K562 (cell line): ENCODE results near the gene COQ8B.

Experiments used
- XRCC3 ChIP-seq: fragments of 450-650 bp; IDR thresholded peaks from 2 replicates; pipeline ENCODE4 v1.6.1; 2017; ENCODE audit warnings: mild to moderate bottlenecking, moderate library complexity
- TF ChIP-seq, protein P1 (sequence below): sonication (generic); formaldehyde crosslinking; IDR thresholded peaks from 2 replicates; pipeline ENCODE4 v1.9.0; 2022; ENCODE audit warnings: mild to moderate bottlenecking, missing genetic modification reagents

DNA sequence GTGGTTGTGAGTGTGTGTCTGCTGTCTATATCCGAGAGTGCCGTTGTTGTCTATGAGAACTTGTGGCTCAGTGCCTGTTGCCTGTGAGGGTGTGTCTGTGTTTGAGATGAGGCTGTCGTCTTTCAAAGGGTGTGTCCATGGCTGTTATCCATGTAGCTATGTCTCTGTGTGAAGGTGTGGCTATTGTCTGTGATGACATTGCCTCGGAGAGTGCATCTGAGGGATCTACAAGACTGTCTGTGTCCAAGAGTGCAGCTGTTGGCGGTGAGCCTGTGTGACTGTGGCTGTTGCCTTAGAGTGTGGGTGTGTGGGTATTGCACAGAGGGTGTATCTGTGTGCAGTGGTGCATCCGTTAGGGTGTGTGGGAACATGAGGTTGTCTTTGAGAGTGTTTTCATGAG, 31.1 kb downstream of the COQ8B start:
- TF ChIP-seq, protein P1, sequence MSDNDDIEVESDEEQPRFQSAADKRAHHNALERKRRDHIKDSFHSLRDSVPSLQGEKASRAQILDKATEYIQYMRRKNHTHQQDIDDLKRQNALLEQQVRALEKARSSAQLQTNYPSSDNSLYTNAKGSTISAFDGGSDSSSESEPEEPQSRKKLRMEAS, result no peak
- no peak for TF ChIP-seq XRCC3
